Measurements from ENCODE around the gene MRPS14. TPM values are rescaled to one million over a fixed set of nuclear protein-coding genes. Genes with fewer than 3 reads are reported as not detected.
A peak's percentile ranks its signal among the peaks of the same experiment; 100 is the strongest.

MRPS14 gene
- total RNA-seq, 1 donor from 2014 or later = 36.9 TPM

DNA sequence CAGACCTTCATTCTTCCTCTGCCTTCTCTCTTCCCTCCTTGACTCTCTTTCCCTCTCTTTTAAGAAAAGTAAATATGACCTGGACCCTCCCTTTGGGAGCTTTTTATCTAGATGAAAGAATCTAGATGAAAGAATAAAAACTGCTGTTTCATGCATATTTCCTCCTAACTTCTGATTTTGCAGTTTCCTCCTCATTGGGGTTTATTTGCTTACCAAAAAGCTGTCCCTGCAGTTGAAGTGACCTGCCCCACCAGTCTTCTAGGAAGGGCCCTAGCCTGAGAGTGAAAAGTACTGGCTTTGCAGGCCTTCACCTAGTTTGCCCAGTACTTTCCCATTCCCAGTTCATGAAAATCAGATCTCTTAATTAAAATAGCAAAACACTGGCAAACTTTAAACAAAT lies 51.8 kb downstream of the MRPS14 start:
- no peak for DNase-seq
- no peak for ATAC-seq (ENCODE audit: low read depth)
- intact Hi-C loops (cut with micrococcal nuclease) = no loop called here
- Mint-ChIP-seq H3K9me3 (no peaks in the 10 kb centered on the region), H3K36me3 (ENCODE audit: low read depth) (peaks cover 44% of the 10 kb centered on the region), H3K4me1 (peaks cover 42% of the 10 kb centered on the region), H3K27ac (peak overlapping the region; percentile 46), H3K27me3 (no peaks in the 10 kb centered on the region), H3K4me3 (no peak overlapping the region)
- ChIA-PET POLR2A (interaction anchor here (4.7 kb wide), 1 partner anchor 28 kb away, joined by 34 read pairs; the partner anchor contains the start of gene CACYBP), CTCF (interaction anchor here (2.2 kb wide), 1 partner anchor 11 kb away, joined by 9 read pairs; no protein-coding TSS in a partner anchor)
- TF ChIP-seq, protein P1, sequence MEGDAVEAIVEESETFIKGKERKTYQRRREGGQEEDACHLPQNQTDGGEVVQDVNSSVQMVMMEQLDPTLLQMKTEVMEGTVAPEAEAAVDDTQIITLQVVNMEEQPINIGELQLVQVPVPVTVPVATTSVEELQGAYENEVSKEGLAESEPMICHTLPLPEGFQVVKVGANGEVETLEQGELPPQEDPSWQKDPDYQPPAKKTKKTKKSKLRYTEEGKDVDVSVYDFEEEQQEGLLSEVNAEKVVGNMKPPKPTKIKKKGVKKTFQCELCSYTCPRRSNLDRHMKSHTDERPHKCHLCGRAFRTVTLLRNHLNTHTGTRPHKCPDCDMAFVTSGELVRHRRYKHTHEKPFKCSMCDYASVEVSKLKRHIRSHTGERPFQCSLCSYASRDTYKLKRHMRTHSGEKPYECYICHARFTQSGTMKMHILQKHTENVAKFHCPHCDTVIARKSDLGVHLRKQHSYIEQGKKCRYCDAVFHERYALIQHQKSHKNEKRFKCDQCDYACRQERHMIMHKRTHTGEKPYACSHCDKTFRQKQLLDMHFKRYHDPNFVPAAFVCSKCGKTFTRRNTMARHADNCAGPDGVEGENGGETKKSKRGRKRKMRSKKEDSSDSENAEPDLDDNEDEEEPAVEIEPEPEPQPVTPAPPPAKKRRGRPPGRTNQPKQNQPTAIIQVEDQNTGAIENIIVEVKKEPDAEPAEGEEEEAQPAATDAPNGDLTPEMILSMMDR (IDR thresholded peaks at IDR 0.05) = no peak

DNA sequence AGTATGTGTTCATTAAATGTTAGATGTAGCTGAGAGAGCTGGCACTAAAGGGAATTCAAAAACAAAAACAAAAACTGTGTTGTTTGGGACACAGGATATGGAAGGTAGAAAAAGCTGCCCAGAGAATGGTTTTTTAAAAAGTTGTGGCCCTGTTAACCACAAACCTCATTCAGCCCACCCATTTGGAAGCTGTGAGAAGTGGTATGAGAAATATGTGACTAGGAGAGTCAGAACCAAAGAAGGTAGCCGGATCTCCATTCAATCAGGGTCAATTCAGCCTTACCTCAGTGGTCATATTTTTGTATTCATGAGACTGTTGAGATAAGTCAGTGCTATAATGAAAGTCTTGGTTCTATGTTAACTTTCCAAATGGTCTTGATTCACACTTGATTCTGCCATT lies 53.2 kb downstream of the MRPS14 start:
- no peak for DNase-seq
- Mint-ChIP-seq H3K9me3 (no peaks in the 10 kb centered on the region), H3K36me3 (ENCODE audit: low read depth) (peaks cover 29% of the 10 kb centered on the region), H3K4me3 (no peak overlapping the region), H3K27me3 (no peaks in the 10 kb centered on the region), H3K27ac (no peak overlapping the region), H3K4me1 (peaks cover 56% of the 10 kb centered on the region)
- intact Hi-C loops (cut with micrococcal nuclease) = loop anchor here (2.0 kb wide), 2 partner anchors 13 to 29 kb away; partner anchors contain the start of gene CACYBP
- TF ChIP-seq, protein P1 (IDR thresholded peaks at IDR 0.05) = no peak
- ChIA-PET POLR2A (interaction anchor here (1.0 to 4.7 kb wide), 2 partner anchors 22 to 29 kb away, joined by 6 to 34 read pairs; partner anchors contain the start of gene CACYBP), CTCF (interaction anchor here (2.2 kb wide), 1 partner anchor 13 kb away, joined by 9 read pairs; no protein-coding TSS in a partner anchor)
- ATAC-seq (ENCODE audit: low read depth) = no peak

DNA sequence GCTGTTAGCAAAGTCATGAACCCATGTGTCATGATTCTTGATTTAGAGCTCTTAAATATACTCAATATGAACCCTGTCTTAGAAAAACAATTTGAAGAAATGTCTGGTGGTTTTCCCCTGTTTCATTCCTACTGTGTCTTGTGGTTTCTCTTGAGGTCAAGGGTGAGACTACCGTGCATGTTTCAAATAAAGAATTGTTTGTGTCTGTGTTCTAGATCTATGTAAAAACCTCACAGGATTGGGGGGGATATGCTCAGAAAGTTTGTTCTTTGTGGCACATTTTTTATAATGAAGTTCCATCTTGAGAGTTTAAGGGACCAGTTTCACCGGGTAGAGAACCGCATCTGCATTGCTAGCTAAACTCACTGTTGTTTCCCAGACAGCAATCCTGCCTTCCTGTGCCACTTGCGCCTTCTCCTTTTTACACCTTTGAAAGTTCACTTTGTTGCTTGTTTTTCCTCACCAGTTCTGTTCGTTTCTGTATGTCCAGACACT lies 54.4 kb downstream of the MRPS14 start:
- ATAC-seq (ENCODE audit: low read depth) (peak; percentile 64), DNase-seq (no peak)
- Mint-ChIP-seq H3K36me3 (ENCODE audit: low read depth) (peaks cover 22% of the 10 kb centered on the region), H3K9me3 (no peaks in the 10 kb centered on the region), H3K27ac (peak overlapping the region; percentile 85), H3K4me1 (peaks cover 68% of the 10 kb centered on the region), H3K27me3 (no peaks in the 10 kb centered on the region), H3K4me3 (peak overlapping the region; percentile 73)
- TF ChIP-seq, protein P1 (IDR thresholded peaks at IDR 0.05) = no peak
- intact Hi-C loops (cut with micrococcal nuclease) = loop anchor here (1.0 to 2.0 kb wide), 3 partner anchors 14 to 30 kb away; partner anchors contain the start of gene CACYBP
- ChIA-PET POLR2A (interaction anchor here (0.9 to 4.7 kb wide), 5 partner anchors 12 to 168 kb away, joined by 3 to 34 read pairs (median 7); partner anchors contain the start of gene CACYBP), CTCF (interaction anchor here (0.6 kb wide), 1 partner anchor 225 kb away, joined by 4 read pairs; no protein-coding TSS in a partner anchor)

DNA sequence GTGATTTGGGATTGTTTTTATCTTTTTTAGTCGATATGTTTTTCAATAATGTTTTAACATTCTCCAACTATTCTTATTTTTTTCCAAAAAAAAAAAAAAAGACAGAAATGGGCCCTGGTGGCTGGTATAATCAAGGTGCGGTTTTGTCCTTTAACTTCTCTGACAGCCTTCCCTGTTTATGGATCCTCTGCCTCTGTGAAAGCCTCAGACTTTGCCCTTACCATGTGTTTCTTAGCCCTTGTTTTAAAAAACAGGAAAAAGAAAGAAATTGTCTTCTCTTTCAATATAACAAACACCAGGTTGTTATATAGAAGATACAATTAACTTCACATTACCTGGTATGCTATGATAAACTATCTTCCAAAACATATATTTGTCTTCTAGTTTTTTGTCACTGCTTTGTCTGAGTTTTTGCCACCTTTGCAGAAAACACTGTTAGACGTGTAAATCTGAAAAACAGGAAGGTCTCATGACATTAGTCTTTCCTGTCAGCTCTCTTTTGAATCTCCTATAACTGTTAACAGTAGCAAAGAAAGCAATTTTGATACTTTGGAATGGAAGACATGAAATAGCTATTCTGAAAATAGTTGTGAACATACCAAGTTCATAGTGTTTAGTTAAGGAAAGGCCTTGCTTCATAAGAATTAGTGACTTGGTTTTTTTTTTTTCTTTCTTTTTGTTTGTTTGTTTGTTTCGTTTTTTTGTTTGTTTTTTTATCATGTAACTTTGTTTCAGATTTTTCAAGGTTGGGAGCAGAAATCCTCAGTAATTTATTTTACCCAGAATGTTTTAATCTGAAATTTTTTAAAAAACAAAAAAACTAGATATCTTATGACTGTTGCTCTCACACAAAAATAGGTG lies 55.1 kb downstream of the MRPS14 start:
- Mint-ChIP-seq H3K4me1 (peaks cover 75% of the 10 kb centered on the region), H3K27me3 (no peaks in the 10 kb centered on the region), H3K9me3 (no peaks in the 10 kb centered on the region), H3K27ac (peak overlapping the region; percentile 85), H3K4me3 (peak overlapping the region; percentile 73), H3K36me3 (ENCODE audit: low read depth) (peaks cover 20% of the 10 kb centered on the region)
- CTCF ChIA-PET = interaction anchor here (0.6 kb wide), 1 partner anchor 225 kb away, joined by 4 read pairs; no protein-coding TSS in a partner anchor
- DNase-seq (no peak), ATAC-seq (ENCODE audit: low read depth) (no peak)
- TF ChIP-seq, protein P1 (IDR thresholded peaks at IDR 0.05) = no peak
- intact Hi-C loops (cut with micrococcal nuclease) = loop anchor here (1.0 to 2.0 kb wide), 3 partner anchors 15 to 31 kb away; partner anchors contain the start of gene CACYBP
- POLR2A ChIA-PET = interaction anchor here (0.7 to 4.7 kb wide), 8 partner anchors 11 to 1492 kb away, joined by 3 to 34 read pairs (median 4); partner anchors contain the start of gene CACYBP

Measured in activated B cell treated with CpG ODN at 0.5 μM for 24 hours (primary cell).